Fibroblast of mammary gland (primary cell): ENCODE results near the gene FRMD1.

ENCODE experiments used
- DNase-seq: peaks from one replicate; pipeline ENCODE4 v3.0.0-alpha.2; 2010; ENCODE audit warnings: low read depth
- H3K4me3 ChIP-seq: 2 replicates; pipeline ENCODE4 v1.5.1; 2011; ENCODE audit warnings: low read depth, mild to moderate bottlenecking, low read length, moderate library complexity; ENCODE audit not compliant: control insufficient read depth
- TF ChIP-seq, protein P1 (sequence below): conservative IDR thresholded peaks from 2 replicates; pipeline ENCODE4 v1.5.1; 2011; ENCODE audit warnings: low read depth, low read length, inconsistent platforms; ENCODE audit not compliant: control insufficient read depth, insufficient read depth

Gene FRMD1

DNA sequence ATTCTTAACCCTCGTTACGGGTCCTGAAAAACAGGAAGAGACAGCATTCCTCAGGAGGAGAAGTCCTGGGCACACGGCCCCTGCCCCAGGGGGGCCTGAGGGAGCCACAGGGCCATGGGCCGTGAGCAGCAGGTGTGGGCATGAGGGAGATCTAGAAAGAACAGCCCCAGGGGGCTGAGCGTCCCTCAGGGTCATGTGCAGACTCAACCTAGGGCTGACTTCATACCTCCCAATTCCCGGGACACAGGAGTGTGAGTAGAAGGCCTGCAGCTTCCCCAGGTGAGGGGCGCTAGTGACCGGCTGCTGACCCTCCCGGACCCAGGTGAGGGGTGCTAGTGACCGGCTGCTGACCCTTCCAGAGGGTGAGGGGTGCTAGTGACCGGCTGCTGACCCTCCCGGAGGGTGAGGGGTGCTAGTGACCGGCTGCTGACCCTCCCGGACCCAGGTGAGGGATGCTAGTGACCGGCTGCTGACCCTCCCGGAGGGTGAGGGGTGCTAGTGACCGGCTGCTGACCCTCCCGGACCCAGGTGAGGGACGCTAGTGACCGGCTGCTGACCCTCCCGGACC, 35.1 kb downstream of the FRMD1 start:
- no peak overlapping the region for H3K4me3 ChIP-seq
- DNase-seq: no peak
- TF ChIP-seq, protein P1, sequence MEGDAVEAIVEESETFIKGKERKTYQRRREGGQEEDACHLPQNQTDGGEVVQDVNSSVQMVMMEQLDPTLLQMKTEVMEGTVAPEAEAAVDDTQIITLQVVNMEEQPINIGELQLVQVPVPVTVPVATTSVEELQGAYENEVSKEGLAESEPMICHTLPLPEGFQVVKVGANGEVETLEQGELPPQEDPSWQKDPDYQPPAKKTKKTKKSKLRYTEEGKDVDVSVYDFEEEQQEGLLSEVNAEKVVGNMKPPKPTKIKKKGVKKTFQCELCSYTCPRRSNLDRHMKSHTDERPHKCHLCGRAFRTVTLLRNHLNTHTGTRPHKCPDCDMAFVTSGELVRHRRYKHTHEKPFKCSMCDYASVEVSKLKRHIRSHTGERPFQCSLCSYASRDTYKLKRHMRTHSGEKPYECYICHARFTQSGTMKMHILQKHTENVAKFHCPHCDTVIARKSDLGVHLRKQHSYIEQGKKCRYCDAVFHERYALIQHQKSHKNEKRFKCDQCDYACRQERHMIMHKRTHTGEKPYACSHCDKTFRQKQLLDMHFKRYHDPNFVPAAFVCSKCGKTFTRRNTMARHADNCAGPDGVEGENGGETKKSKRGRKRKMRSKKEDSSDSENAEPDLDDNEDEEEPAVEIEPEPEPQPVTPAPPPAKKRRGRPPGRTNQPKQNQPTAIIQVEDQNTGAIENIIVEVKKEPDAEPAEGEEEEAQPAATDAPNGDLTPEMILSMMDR: no peak

DNA sequence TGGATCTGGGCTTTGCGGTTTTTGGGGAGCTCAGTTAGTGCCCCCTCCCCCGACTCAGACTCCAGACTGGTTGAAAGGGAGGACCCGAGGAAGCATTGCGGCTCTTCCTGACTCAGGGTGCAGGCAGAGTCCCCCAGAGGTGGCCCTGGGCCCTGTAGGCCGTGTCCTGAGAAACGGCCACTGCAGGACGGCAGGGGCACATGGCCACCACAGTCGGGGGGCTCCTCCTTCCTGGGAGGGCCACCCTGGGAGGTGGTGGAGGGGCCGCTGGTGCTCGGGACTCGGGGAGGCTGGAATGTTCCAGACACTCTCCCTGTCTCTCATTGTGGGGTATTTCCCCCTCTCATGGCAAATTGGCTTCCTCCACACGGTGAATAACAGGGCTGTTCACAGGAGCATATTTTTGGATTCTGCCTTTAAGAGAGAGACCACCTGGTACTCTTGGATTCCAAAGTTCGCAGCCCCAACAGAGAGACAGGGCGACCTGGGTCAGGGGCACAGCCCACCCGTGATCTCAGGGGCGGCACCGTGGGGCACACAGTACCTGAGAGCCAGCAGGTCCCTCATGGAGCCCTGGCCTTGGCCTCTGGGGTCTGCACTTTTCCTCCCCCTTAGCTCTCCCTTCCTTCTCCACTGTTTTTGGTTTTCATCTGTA, 35.7 kb downstream of the FRMD1 start:
- TF ChIP-seq, protein P1: no peak
- DNase-seq: no peak
- no peak overlapping the region for H3K4me3 ChIP-seq

DNA sequence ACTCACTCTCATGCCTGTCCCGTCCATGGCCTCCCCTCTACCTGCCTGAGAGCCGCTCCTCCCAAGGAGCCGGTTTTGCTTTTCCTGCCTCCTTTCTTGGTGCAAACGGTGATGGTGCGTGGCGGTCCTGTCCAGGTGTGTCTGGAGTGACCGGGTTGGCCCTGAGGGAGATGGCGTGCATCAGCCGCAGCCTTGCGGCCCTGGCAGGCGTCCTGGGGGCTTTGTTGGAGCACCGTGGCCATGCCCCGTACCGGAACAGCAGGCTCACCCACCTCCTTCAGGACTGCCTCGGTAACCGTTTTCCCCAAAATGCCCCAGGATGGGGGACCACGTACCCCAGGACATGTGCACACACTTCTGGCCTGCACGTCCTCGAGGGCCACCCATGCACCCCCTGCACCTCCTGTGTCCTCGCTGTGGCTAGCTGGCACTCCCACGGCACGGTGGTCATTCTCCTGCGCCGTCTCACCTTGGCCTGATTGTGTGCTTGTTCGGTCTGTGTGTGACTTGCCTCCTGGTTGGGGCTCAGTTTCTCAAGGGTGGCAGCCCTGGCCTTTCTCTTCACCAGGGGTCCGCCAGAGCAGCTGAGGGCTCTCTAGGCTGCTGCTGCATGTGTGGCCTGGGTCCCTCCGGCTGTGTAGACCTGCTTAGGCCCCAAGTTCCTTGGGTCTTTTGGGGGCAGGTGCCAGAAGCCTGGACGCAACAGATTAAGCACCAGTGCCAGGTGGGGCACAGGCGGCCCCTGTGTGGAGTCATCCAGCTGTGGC, 36.4 kb downstream of the FRMD1 start:
- no peak for DNase-seq
- no peak overlapping the region for H3K4me3 ChIP-seq
- TF ChIP-seq, protein P1: no peak

DNA sequence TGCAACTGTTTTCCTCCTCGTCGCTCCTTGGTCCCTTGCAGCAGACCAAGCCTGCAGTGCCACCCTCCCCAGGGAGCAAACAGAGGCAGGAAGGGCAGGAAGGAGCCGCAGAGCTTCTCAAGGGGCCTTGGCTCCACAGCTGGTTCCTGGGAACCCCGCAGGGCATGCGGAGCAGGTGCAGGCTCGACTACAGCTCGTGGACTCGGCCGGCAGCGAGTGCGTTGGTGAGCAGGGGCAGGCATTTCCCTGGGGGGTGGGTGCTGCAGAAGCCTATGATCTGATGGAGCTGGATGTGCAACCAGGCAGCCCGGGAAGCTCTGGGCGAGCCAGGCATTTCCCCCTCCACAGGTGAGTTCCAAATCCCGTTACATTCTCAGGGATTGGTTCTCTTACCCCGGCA, 37.1 kb downstream of the FRMD1 start:
- H3K4me3 ChIP-seq: no peak overlapping the region
- no peak for DNase-seq
- TF ChIP-seq, protein P1: no peak

DNA sequence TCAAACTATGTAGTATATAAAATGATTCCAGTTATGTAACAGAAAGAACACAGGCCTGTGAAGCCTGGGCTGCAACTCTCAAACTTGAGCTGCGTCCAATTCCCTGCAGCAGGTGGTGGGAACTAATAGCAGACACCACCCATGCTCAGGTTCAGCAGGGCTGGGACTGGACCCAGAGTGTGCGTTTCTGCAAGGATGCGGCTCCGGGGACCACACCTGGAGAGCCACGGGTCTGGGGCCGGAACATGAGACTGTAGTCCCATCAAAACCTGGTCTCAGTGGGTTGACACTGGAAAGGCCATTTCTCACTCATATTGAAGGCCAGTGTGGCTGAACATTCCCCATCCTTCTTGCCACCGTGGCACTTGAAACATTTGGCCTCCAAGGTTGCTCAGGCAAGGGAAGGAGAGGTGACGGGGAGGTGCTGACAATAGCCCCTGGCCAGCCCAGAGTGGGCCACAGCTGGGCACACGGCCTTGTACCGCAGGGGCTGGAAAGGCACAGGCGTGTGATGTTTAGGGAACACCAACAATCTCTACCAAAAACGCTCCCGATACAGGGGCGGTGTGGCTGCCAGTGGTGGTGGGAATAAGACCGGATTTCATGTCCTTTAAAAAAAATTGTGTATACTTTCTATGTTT, 38.0 kb downstream of the FRMD1 start:
- no peak overlapping the region for H3K4me3 ChIP-seq
- DNase-seq: no peak
- TF ChIP-seq, protein P1: no peak

DNA sequence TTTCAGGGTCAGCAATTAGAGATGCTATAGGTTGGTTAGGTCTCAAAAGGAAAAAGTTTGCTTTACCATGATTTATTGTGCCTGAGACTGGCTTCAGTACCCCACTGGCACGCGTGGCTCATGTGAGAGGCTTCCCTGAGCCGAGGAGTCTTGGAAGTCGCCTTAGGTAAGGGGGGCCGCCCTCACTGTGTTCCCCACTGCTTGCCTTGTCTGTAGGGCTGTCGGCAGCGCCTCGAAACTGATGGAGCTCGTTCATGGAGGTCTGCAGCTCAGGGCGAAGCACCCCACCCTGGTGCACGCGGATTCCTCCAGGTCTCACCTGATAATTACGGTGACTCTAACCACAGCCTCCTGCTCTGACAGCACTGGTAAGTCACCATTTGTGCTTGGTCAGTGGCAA, 39.2 kb downstream of the FRMD1 start:
- no peak overlapping the region for H3K4me3 ChIP-seq
- no peak for DNase-seq
- TF ChIP-seq, protein P1: no peak
